HG03135 (cell line): ENCODE results near the gene CCDC88C.
A peak's percentile ranks its signal among the peaks of the same experiment; 100 is the strongest.
"Not testable (repeated sequence)": the region's sequence is repeated elsewhere in the genome, so short reads cannot be mapped to it uniquely, and the experiment has no call there.

Source experiments
- ATAC-seq: cut with Tn5 transposase; IDR thresholded peaks from one replicate; pipeline ENCODE4 v1.9.1; 2021; ENCODE audit warnings: mild to moderate bottlenecking, moderate library complexity; ENCODE audit not compliant: unreplicated experiment

Gene CCDC88C

GRCh38 chr14:91232603-91233002 lies 185.0 kb downstream of the CCDC88C start:
- ATAC-seq = no peak

GRCh38 chr14:91232052-91232451 lies 185.6 kb downstream of the CCDC88C start:
- no peak for ATAC-seq

GRCh38 chr14:91231446-91231845 lies 186.2 kb downstream of the CCDC88C start:
- ATAC-seq = no peak

- ATAC-seq = no peak
Observed at GRCh38 chr14:91230397-91231035, 187.1 kb downstream of the CCDC88C start.

- ATAC-seq = peak; percentile 68
Observed at GRCh38 chr14:91229743-91230200, 187.8 kb downstream of the CCDC88C start.

- no peak for ATAC-seq
Observed at GRCh38 chr14:91229005-91229382, 188.6 kb downstream of the CCDC88C start.

- ATAC-seq = peak; percentile 67
Observed at GRCh38 chr14:91228112-91229004, 189.3 kb downstream of the CCDC88C start.

- ATAC-seq = no peak
Observed at GRCh38 chr14:91227183-91227628, 190.4 kb downstream of the CCDC88C start.

- ATAC-seq = not testable (repeated sequence)
Observed at GRCh38 chr14:91226360-91226759, 191.3 kb downstream of the CCDC88C start.

GRCh38 chr14:91225025-91225424 lies 192.6 kb downstream of the CCDC88C start:
- ATAC-seq = no peak

GRCh38 chr14:91223028-91223783 lies 194.4 kb downstream of the CCDC88C start:
- ATAC-seq = no peak
